NK-92 (cell line): ENCODE data around the gene FAM120B.
"Not testable (repeated sequence)": the region's sequence is repeated elsewhere in the genome, so short reads cannot be mapped to it uniquely, and the experiment has no call there.

ENCODE experiments used
- DNase-seq: peaks from one replicate; lab custom pipeline; 2025; ENCODE audit not compliant: unreplicated experiment; lab: John Stamatoyannopoulos, UW

The FAM120B gene

GRCh38 chr6:170355190-170355589, 48.6 kb downstream of the FAM120B start:
- DNase-seq: not testable (repeated sequence)

GRCh38 chr6:170355661-170356060, 49.1 kb downstream of the FAM120B start:
- no peak for DNase-seq

- DNase-seq: no peak
Observed at GRCh38 chr6:170357812-170358211, 51.3 kb downstream of the FAM120B start.

- no peak for DNase-seq
Observed at GRCh38 chr6:170358496-170358895, 51.9 kb downstream of the FAM120B start.

GRCh38 chr6:170360476-170360875, 53.9 kb downstream of the FAM120B start:
- no peak for DNase-seq

GRCh38 chr6:170361335-170361734, 54.8 kb downstream of the FAM120B start:
- DNase-seq: no peak

GRCh38 chr6:170362121-170362520, 55.6 kb downstream of the FAM120B start:
- no peak for DNase-seq

- no peak for DNase-seq
Observed at GRCh38 chr6:170363255-170363654, 56.7 kb downstream of the FAM120B start.

GRCh38 chr6:170365121-170365520, 58.6 kb downstream of the FAM120B start:
- no peak for DNase-seq

GRCh38 chr6:170365593-170365992, 59.0 kb downstream of the FAM120B start:
- no peak for DNase-seq

GRCh38 chr6:170366248-170366960, 59.8 kb downstream of the FAM120B start:
- DNase-seq: no peak

GRCh38 chr6:170367241-170367640, 60.7 kb downstream of the FAM120B start:
- DNase-seq: no peak

- DNase-seq: no peak
Observed at GRCh38 chr6:170368544-170368943, 62.0 kb downstream of the FAM120B start.

GRCh38 chr6:170369403-170369802, 62.8 kb downstream of the FAM120B start:
- no peak for DNase-seq

- DNase-seq: no peak
Observed at GRCh38 chr6:170370416-170370815, 63.9 kb downstream of the FAM120B start.

- DNase-seq: no peak
Observed at GRCh38 chr6:170371080-170371479, 64.5 kb downstream of the FAM120B start.

GRCh38 chr6:170371588-170371987, 65.0 kb downstream of the FAM120B start:
- DNase-seq: no peak

GRCh38 chr6:170372380-170373325, 66.1 kb downstream of the FAM120B start:
- no peak for DNase-seq

GRCh38 chr6:170374571-170375444, 68.2 kb downstream of the FAM120B start:
- DNase-seq: no peak

- DNase-seq: no peak
Observed at GRCh38 chr6:170375661-170376060, 69.1 kb downstream of the FAM120B start.

GRCh38 chr6:170376386-170377043, 70.0 kb downstream of the FAM120B start:
- no peak for DNase-seq
